Bone marrow (tissue), 2 donors: ENCODE data around the gene COMMD9.
"Not testable (repeated sequence)": the region's sequence is repeated elsewhere in the genome, so short reads cannot be mapped to it uniquely, and the experiment has no call there.

Experiments
- DNase-seq, 2 donors: peaks; one replicate each; lab custom pipeline; 2025; lab: John Stamatoyannopoulos, UW

COMMD9 gene

DNA sequence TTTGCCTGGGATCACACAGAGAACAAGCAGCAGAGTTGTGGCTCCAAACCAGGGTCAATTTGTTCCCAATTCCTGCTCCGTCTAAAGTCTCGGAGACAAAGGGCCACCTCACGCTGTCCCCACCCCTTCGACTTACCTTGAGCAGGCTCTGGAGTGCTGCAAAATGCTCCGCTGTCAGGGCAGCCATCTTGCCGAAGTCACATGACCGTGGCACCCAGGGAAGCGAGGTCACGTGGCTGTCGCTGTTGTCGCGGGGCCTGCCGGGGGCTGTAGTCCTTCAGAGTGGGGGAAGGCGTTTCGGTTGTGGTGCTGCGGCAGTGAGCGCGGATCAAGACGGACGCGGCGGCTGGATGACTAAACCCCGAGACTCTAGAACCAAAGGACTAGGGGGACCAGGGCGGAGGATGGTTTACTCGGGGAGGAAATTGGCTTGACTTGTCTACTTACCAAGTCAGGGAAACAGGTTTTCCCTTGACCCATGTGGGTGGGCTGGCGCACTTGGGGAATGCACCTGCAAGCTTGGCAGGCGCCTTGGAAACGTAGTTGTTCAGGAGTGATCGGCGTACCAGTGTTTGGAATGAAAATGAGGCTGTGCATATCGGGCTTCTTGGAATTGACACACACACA is at the start of gene COMMD9:
Gene COMMD9, minus strand, starts transcription at position 199 of the 627 bp plus-strand sequence. Its CDS starts 12 bp downstream, at position 187.
- DNase-seq, result peak; percentile 81 to 96

DNA sequence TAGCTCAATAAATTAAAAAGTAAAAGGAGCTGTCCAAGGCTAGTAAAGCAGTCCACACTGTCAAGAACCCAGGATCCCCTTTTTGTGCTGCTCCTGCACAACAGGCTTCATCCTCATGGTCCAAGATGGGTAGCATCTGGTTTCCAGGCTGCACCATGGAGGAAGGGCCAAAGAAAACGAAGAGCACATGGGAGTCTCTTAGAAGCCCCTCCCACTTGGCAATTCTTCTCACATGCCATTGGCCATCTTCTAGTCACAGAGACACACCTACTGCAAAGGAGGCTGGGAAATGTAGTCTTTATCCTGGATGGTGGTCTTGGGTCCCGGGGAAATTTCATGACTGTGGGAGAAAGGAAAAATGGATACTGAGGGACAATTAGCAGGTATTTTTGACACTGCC is 44.7 kb upstream of the COMMD9 start:
- no peak for DNase-seq

DNA sequence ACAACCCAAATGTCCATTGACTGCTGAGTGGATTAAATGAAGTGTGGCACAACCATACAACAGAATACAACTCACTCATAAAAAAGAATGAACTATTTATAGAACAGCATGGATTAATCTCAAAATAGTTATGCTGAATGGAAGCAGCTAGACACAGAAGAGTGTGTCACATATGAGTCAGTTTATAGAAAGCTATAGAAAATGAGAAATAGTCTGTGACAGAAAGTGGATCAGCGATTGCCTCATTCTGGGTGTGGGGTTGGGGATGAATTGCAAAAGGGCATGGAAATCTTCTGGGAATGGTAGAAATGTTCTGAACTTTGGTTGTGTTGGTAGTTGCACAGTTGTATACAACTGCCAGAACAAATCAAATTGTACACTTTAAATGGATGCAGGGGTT is 44.2 kb upstream of the COMMD9 start:
- DNase-seq, result no peak

DNA sequence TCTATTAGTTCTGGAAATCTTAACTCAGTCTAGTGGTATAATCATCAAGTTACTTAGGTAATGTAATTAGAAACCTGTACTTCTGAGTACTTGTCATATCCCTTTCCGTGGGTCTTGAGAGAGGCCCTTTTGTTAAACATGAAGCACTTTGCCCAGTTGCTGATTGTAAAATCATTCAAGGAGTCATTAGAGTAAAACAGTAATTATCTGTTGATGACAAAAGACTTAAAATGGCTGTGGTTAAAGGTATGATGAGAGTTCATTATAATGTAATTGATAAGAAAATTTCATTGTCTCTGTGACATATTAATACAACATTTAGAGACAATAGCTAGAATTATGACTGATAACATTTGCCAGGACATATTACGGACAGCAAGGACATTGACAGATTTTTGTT is 41.2 kb upstream of the COMMD9 start:
- DNase-seq, result no peak

DNA sequence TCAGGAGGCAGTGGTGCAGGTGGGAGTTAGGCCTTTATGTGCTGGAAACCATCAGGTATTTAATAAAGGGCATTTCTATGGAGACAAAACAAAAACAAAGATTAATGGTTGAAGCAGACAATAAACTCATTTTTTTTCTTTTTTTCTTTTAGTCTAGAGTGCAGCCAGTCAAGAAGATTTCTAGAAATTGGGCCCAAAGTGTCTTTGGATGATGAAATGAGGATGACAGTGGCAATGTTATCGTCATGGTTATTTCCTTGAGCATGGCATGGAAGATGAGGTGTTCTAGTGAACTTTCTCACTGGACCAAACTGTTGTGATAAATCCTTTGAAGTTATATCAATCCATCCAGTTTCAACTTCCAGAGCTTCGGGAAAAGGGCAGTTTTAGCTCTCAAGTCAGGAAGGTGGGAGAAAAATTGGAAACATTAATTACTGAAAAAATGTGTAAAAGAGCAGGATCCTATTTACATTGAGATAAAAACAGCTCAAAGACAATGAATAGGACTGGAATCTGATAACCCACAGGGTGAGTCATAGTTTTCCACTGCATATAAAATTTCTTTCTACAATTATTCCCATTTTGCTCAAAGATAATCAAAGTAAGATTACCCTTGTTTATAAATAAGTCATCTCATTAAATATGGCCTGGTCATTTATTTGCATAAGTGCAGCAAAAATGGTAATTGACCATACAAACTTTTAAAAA is 39.9 kb upstream of the COMMD9 start:
- no peak for DNase-seq

DNA sequence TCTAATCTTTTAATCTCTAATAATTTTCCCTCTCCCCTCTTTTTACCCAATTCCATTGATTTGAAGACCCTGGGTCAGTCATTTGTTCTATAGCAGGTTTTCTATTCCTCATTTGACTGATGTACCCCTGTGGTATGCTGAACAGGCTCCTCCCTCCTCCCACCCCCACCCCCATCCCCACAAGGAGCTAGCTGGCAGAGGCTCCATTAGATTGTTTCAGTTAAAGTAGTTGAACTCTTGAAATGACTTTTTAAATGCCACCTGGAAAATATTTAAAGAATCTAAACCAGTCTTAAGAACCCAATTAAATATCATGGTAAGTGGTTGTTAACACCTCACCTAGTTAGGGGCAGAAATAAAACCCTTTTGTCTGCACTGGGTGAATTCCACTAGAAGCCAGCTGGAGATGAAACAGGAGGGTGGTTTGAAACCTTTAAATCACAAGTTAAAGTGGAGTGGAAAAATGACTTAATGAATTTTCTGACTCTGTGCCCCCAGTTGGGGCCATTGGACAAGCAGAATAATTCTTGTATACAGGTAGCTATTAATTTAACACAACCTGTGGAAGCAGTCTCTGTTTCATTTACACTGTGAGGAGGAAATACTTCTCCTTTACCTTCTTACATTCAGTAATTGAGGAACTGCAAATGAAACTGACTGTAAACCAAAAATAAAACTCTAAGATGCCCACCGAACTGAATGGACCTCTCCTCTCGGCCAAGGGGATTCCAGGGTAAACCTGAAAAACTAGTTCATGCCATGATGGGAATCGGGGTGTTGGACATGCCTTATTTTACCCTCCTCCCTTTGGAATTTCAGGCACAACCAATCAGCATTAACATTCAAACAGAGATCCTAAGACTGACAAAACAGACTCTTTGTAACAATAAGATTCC is 37.5 kb upstream of the COMMD9 start:
- no peak for DNase-seq

DNA sequence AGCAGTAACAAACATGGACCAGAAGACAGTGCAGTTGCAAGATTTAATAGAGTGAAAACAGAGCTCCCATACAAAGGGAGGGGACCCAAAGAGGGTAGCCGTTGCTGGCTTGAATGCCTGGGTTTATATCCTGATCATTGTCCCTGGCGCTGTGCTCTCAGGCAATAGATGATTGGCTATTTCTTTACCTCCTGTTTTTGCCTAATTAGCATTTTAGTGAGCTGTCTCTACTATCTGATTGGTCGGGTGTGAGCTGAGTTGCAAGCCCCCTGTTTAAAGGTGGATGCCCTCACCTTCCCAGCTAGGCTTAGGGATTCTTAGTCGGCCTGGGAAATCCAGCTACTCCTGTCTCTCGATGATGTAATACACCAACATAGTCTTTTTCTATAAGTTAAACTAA is 36.2 kb upstream of the COMMD9 start:
- DNase-seq, result not testable (repeated sequence)

DNA sequence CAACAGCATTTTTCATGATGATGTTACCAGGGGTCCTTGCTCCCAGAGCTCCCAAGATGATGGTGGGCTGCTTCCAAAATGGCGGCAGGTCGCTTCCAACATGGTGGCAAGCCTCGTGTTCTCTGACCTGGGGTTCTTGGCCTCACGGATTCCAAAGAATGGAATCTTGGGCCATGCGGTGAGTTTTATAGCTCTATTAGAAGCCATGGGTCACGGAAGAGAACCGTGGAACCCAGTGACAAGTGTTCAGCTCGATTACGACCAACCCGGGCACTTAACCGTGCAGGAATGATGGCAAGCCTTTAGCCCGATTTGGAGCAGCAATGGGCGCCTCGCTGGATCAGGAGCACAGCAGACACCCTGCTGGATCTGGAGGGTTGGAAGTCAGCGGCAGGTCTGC is 35.7 kb upstream of the COMMD9 start:
- not testable (repeated sequence) for DNase-seq

DNA sequence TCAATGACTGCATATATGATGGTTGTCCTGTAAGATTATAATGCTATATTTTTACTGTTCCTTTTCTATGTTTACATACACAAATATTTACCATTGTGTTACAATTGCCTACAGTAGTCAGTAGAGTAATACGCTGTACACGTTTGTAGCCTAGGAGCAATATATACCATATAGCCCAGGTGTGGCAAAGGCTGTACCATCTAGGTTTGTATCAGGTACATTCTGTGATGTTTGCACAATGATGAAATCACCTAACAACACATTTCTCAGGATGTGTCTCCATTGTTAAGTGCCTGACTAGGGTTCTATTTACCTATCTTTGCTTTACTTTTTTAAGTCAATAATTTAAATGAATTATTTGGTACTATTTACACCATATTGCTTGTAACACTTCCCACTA is 28.8 kb upstream of the COMMD9 start:
- DNase-seq, result no peak

DNA sequence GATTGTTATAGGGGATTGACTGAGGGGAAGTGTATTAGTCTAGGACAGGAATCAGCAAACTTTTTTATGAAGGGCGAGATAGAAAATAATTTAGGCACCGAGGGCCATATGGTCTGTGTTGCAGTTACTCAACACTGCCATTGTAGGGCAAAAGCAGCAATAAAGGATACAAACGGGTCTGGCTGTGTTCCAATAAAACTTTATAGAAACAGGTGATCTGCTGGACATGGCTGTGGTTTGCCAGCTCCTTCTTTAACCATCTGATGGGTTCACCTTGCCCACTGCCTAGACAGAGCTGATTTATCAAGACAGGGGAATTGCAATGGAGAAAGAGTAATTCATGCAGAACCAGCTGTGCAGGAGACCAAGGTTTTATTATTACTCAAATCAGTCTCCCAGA is 26.8 kb upstream of the COMMD9 start:
- DNase-seq, result no peak

DNA sequence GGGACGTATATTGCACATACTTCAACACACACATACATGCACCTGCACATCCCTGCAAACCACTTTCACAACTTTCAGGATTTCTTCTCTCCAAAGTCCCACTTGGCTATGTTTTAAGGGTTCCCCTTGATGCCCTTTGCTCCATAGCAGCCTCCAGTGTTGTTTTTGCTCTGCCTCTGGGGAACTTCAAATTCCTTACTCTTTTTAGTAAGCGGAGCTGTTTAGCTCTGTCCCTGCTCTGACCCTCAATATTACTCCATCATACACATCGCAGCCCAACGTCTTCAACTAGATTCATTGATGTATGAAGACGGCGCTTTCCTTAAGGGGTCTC is 25.2 kb upstream of the COMMD9 start:
- no peak for DNase-seq

DNA sequence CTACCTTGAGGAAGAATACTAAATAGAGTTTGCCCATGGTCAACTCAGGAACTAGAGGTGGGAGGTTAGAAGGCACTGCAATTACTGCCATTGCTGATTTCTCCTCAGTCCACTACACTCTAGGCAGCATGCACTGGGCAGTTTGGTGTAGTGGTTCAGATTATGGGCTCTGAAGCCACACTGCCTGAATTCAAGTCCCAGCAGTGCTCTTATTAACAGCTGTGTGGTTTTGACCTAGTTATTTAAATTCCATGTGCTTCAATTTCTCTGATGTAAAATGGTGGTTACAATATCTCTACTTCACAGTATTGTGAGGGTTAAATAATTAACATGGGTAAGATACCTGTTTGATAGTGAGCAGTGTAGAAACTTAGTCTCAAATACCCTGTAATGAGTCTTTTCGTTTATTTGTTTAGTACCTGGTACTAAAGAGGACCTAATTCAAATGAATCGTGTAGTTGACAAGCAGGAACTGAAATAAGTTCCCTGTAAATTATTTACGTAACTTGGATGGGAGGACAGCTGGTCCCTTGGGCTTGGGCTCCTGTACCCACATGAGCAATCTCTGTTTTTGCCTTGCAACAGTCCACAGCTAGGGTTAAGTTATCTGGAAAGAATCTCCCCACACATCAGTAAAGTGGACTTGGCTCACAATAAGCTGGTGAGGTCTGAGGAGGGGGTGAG is 24.7 kb upstream of the COMMD9 start:
- no peak for DNase-seq

DNA sequence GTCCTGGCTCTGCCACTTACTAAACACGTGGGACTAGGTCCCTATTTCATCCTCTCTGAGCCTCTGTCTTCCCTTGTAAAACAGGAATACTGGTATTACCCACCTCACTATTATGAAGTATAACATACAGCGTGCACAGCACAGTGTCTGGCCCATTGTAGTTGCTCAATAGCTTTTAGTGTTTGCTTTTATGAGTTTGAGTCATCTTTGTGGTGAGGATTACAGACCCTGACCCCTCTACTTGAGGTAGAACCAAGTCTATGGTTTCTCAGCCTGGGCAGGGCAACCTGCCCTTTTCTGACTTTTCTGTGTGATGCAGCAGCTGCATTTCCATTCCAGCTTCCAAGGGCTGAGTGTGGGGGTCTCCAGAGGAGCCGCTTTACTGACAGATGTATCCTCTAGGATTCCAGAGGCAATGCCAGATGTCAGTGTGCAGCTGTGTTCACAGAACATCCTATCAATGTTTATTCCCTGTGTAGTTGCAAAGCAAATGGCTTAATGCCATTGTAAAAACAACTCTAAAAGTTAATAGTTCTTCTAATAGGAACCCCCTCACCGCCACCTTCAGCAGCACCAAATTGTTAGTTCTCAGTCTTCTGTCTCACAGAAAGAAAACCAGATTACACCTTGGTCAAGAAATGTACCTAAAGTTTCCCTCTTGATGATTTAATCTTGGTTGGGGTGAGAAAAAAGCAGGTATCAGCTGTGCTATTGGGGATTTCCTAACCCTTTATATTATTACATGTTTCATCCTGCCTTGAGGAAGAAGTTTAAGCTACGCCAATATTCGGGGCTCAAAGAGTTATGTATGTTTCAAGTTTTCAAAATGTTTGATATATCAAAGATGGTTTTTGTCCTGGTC is 23.6 kb upstream of the COMMD9 start:
- no peak for DNase-seq

DNA sequence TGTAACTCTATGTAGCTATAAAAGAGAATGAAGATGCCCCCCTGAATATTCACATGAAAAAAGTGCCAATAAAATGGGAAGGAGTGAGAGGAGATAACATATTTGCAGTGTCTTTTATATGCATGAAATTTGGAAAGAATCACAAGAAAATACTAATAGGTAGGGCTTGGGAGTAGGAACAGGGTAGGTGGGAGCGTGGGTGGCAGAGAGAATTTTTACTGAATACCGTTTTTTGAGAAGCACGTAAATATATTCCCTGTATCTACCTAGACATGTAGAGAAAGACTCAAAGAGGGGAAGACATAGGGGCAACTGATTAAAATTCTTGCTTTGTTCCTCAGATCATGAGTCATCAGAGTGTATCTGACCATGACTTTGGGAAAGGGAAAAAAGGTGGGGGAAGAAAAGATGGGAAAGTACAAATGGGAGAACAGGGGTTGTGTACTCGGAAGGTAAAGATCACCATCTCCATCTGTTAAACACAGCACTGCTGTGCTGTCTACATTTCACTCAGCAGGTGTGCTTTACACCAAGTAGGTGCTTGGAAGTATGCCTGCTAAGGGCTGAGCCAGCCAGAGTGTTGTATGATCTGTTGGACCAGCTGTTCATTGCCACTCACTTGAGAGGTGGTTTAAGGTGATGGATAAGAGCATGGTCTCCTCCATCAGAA is 22.8 kb upstream of the COMMD9 start:
- no peak for DNase-seq

DNA sequence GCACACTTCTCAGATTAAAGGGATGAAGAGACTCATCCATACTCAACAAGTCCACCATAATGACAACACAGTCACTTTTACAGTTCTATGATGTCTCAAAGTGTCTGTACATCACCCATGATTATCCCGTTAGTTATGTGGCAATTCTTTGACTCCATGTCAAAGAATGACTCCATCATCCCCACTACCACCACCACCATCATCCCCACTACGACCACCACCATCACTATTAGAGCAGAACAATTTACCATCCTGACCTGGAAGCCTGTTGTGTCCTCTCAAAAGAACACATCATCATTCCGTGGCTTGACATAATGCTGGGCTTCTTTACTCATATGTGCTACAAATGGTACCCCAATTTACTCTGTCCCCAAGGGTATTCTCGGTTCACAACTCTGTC is 20.6 kb upstream of the COMMD9 start:
- DNase-seq, result no peak

DNA sequence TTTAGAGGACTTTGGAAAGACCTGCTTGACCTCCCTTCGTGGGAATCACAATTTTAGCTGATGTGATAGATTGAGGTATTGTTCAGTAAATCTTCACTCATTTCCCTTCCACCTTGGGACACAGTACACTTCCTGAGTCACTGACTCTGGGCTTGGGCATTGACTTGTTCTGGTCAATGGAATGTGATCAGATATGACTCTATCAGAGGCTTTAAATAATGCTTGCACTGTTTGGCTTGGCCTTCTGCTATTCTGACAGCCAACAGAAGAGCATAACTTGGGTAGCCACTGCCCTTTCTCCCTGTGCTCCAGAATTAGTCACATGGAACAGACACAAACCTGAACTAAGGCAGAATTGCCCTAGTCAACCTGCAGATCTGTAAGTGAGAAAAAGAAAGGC is 19.4 kb upstream of the COMMD9 start:
- DNase-seq, result no peak

DNA sequence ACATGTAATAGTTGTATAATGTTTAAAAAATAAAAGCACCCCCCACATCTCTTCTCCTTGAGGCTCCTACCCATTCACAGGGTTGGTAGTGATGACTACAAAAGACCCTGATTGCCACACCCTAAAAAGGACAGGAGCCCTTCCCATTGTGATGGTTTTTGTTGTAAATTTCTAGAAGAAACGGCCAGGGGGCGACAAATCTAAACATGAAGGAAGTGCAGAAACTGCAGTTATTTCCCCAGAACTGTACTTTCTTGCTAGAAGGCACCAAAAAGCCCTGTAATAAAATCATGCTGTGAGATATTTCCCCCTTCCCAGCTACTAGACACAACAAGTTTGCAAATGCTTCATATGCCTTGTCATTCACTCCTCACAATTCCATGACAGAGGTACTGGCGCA is 17.7 kb upstream of the COMMD9 start:
- DNase-seq, result peak in 1 of 2 donors; percentile 50

DNA sequence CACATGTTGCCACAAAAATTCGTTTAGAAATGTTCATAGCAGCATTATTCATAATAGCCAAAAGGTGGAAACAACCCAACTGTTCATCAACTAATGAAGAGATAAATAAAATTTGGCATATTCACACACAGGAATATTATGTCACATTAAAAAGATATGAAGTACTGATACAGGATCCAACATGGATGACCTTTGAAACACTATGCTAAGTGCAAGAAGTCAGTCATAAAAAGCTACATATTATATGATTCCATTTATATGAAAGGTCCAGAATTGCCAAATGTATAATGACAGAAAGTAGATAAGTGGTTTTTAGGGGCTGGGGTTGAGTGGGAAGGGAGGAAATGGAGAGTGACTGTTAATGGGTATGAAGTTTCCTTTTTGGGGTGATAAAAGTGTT is 15.8 kb upstream of the COMMD9 start:
- DNase-seq, result no peak

DNA sequence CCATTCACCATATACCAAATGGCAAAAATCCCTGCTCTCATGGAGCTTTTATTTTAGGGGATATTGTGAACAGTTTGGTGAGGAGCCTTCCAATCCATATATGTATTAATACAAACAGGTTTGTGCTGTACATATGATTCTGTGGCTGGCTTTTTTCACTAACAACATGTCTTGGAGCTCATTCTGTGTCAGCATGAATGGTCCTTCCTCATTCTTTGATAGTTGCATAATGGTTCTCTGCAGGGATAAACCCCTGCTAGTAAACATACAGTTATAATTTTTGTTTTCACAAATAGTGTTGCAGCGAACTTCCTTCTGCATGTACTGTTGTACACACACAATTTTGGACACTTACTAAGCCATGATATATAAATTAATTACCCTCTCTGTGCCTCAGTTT is 15.1 kb upstream of the COMMD9 start:
- DNase-seq, result no peak

DNA sequence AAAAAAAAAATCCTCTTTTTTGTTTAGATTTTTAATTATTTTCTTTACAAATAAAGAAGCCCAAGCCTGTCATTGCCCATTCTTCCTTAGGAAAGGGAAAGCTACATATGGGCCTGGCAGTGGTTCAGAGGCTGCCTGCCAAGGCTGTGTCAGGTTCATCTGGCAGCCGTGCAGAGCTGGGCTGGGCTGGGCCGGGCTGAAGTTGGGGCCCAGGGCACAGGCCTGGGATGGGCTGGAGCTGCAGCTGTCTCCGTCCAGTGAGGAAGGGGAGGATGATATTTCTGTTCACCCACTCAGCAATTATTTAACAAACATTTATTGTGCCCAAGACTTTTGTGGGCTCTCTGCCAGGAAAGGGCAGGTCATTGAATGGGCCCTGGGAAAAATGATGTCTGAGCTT is 11.4 kb upstream of the COMMD9 start:
- DNase-seq, result no peak
